HepG2 (cell line): ENCODE data around the gene TTC23. TPM values are rescaled to one million over a fixed set of nuclear protein-coding genes. Genes with fewer than 3 reads are reported as not detected.
A peak's percentile ranks its signal among the peaks of the same experiment; 100 is the strongest.

Source experiments
- ATAC-seq: fragments of 200-7000 bp; cut with Tn5 transposase; 3 replicates; pipeline ENCODE4 v1.9.1; 2020; ENCODE audit warnings: mild to moderate bottlenecking, moderate library complexity
- BruUV-seq: library from RNA; stranded (reverse); fragments of 400-500 nt; replicated peaks from 2 replicates; lab custom pipeline; 2021; lab: Mats Ljungman, UMichigan
- CTCF ChIA-PET: fragments of 300-600 bp; formaldehyde crosslinking; extraction: SDS; loops from one replicate; lab custom pipeline; 2021; ENCODE audit warnings: low total read pairs, inconsistent platforms, low intra/inter-chr PET ratio; lab: Yijun Ruan, JAX
- POLR2A ChIA-PET: fragments of 350-600 bp; sonication (Branson Sonifier 250); formaldehyde crosslinking; loops from one replicate; lab custom pipeline; 2020; ENCODE audit warnings: antibody characterized with exemption, inconsistent platforms; lab: Yijun Ruan, JAX
- DNase-seq: peaks from one replicate; pipeline ENCODE4 v3.0.0-alpha.2; 2015; ENCODE audit warnings: low spot score
- FAIRE-seq: peaks from 3 replicates; lab custom pipeline; 2011; peaks lifted over from hg19 to GRCh38; lab: Jason Lieb, UNC
- H2AFZ ChIP-seq: one replicate; pipeline ENCODE4 v1.6.1; 2011; ENCODE audit warnings: low read length, inconsistent platforms
- H3K27ac ChIP-seq: fragments of 300-600 bp; 3 replicates; pipeline ENCODE4 v1.8.0; 2011; ENCODE audit warnings: mixed run types, mild to moderate bottlenecking, mixed read lengths, low read length, inconsistent platforms; ENCODE audit not compliant: insufficient read depth; ENCODE audit errors: extremely low read length
- H3K27me3 ChIP-seq, 2 experiments: fragments of 200-600 bp in 1 of 2; 2 replicates in 1 of 2; 3 replicates in 1 of 2; pipeline versions ENCODE4 v1.6.0 to v1.8.0; 2011; ENCODE audit warnings: low read length in 2 of 2, mild to moderate bottlenecking in 2 of 2, moderate library complexity in 2 of 2, inconsistent platforms in 1 of 2; ENCODE audit not compliant: insufficient read depth in 2 of 2, control insufficient read depth in 1 of 2
- H3K36me3 ChIP-seq, 2 experiments: fragments of 200-600 bp in 1 of 2; replicated peaks in 1 of 2; 2 replicates in 1 of 2; 3 replicates in 1 of 2; pipeline versions ENCODE4 v1.5.1 to v1.8.0; 2011; ENCODE audit warnings: low read length in 2 of 2, inconsistent platforms in 1 of 2; ENCODE audit not compliant: insufficient read depth in 2 of 2, control insufficient read depth in 1 of 2
- H3K4me1 ChIP-seq: 2 replicates; pipeline ENCODE4 v1.5.1; 2012; ENCODE audit warnings: low read length, inconsistent platforms; ENCODE audit not compliant: insufficient read depth
- H3K4me2 ChIP-seq: 2 replicates; pipeline ENCODE4 v1.6.0; 2011; ENCODE audit warnings: low read depth, low read length, inconsistent platforms
- H3K4me3 ChIP-seq, 3 experiments: fragments of 200-600 bp in 1 of 3; sonication (generic), shearing (Covaris generic) in 1 of 3; replicated peaks in 1 of 3; 2 replicates each; pipeline ENCODE4 v1.5.1; 2011 to 2016; ENCODE audit warnings: low read length in 3 of 3, inconsistent platforms in 2 of 3, low read depth in 2 of 3, mild to moderate bottlenecking in 2 of 3, control low read depth in 1 of 3, mixed read lengths in 1 of 3; ENCODE audit not compliant: insufficient read depth in 1 of 3
- H3K79me2 ChIP-seq: one replicate; pipeline ENCODE4 v1.6.1; 2011; ENCODE audit warnings: low read length, inconsistent platforms; ENCODE audit not compliant: insufficient read depth
- H3K9ac ChIP-seq: 2 replicates; pipeline ENCODE4 v1.6.0; 2011; ENCODE audit warnings: mild to moderate bottlenecking, low read depth, low read length, inconsistent platforms; ENCODE audit not compliant: insufficient read depth
- H3K9me3 ChIP-seq: 2 replicates; pipeline ENCODE4 v1.5.1; 2012; ENCODE audit warnings: mild to moderate bottlenecking, low read length
- H4K20me1 ChIP-seq: 2 replicates; pipeline ENCODE4 v1.6.0; 2011; ENCODE audit warnings: inconsistent platforms, mild to moderate bottlenecking, low read length, moderate library complexity; ENCODE audit not compliant: insufficient read depth
- NFYC ChIP-seq: IDR thresholded peaks from 2 replicates; pipeline ENCODE4 v1.6.1; 2016; ENCODE audit warnings: missing genetic modification reagents, missing compliant biosample characterization
- SETDB1 ChIP-seq: sonication (generic); formaldehyde crosslinking; IDR thresholded peaks from 2 replicates; pipeline ENCODE4 v1.5.1; 2020; ENCODE audit warnings: missing genetic modification reagents, mild to moderate bottlenecking, borderline replicate concordance
- ZNF180 ChIP-seq: sonication (generic); formaldehyde crosslinking; IDR thresholded peaks from 2 replicates; pipeline ENCODE4 v1.4.0; 2020; ENCODE audit warnings: low read depth, missing genetic modification reagents, borderline replicate concordance
- ZNF225 ChIP-seq: sonication (generic); formaldehyde crosslinking; IDR thresholded peaks from 2 replicates; pipeline ENCODE4 v1.4.0; 2020; ENCODE audit warnings: mild to moderate bottlenecking, missing genetic modification reagents
- ZNF264 ChIP-seq: sonication (generic); formaldehyde crosslinking; IDR thresholded peaks from 2 replicates; pipeline ENCODE4 v1.4.0; 2020; ENCODE audit warnings: missing genetic modification reagents
- ZNF431 ChIP-seq: sonication (generic); formaldehyde crosslinking; IDR thresholded peaks from 2 replicates; pipeline ENCODE4 v1.9.0; 2022; ENCODE audit warnings: missing genetic modification reagents, low read depth, mild to moderate bottlenecking, borderline replicate concordance
- ZNF530 ChIP-seq: sonication (generic); formaldehyde crosslinking; IDR thresholded peaks from 2 replicates; pipeline ENCODE4 v1.5.0; 2020; ENCODE audit warnings: low read depth, mild to moderate bottlenecking, missing genetic modification reagents
- ZNF550 ChIP-seq: sonication (generic); formaldehyde crosslinking; IDR thresholded peaks from 2 replicates; pipeline ENCODE4 v1.4.0; 2020; ENCODE audit warnings: mild to moderate bottlenecking, missing genetic modification reagents, borderline replicate concordance
- ZNF598 ChIP-seq: sonication (generic); formaldehyde crosslinking; IDR thresholded peaks from 2 replicates; pipeline ENCODE4 v1.5.1; 2020; ENCODE audit warnings: mild to moderate bottlenecking, missing genetic modification reagents, borderline replicate concordance
- ZNF761 ChIP-seq: sonication (generic); formaldehyde crosslinking; conservative IDR thresholded peaks from 2 replicates; pipeline ENCODE4 v1.4.0; 2020; ENCODE audit warnings: mild to moderate bottlenecking, missing genetic modification reagents
- ZNF776 ChIP-seq: sonication (generic); formaldehyde crosslinking; IDR thresholded peaks from 2 replicates; pipeline ENCODE4 v1.4.0; 2020; ENCODE audit warnings: mild to moderate bottlenecking, missing genetic modification reagents
- ZNF850 ChIP-seq: sonication (generic); formaldehyde crosslinking; conservative IDR thresholded peaks from 2 replicates; pipeline ENCODE4 v1.9.0; 2021; ENCODE audit warnings: mild to moderate bottlenecking, missing genetic modification reagents
- WGBS: methylation state at CpG from one replicate; pipeline ENCODE4 v1.1.6; 2017; ENCODE audit warnings: low lambda C conversion rate; 5-methylcytosine and 5-hydroxymethylcytosine counted together
- in situ Hi-C: cut with HindIII; loops from 2 replicates; pipeline ENCODE4 v1.10.0; 2017; ENCODE audit warnings: low pct_unique_long_range_greater_than_20kb; ENCODE audit not compliant: extremely low pct_ligation_motif_present
- intact Hi-C: fragments of 100-400 bp; cut with micrococcal nuclease; formaldehyde crosslinking; loops from one replicate; pipeline ENCODE4 v1.10.0; 2022; ENCODE audit not compliant: unreplicated experiment
- polyA plus RNA-seq, 8 experiments: library from polyadenylated mRNA; depleted of rRNA in 3 of 8; stranded (reverse) in 7 of 8; unstranded in 1 of 8; fragments of >200 nt; fragmentation: Illumina TruSeq in 4 of 8; extraction: Trizol in 4 of 8; gene quantifications; 2 replicates each; pipeline versions ENCODE4 v1.2.1 to v1.2.3, GENCODE V29; 2011 to 2016; ENCODE audit warnings: low read depth in 4 of 8, missing spikeins in 1 of 8, mixed read lengths in 1 of 8; ENCODE audit not compliant: insufficient read depth in 1 of 8
- total RNA-seq, 5 experiments: library from RNA; depleted of rRNA; stranded (reverse); fragments of >200 nt; fragmentation: Illumina TruSeq; extraction: Trizol; gene quantifications; 2 replicates each; pipeline ENCODE4 v1.2.3, GENCODE V29; 2016; ENCODE audit warnings: low read depth in 1 of 5

Gene TTC23
- total and polyA plus RNA-seq, 2 of the 13 experiments (the other 11 are each of a cell fraction or from before 2014, with no cell fraction given), result 1.6 to 11.7 TPM

- Histone ChIP-seq H3K27me3 (no peaks in the 10 kb centered on the region), H2AFZ (no peak overlapping the region), H3K4me3 (no peak overlapping the region), H3K36me3 (peaks cover 0 to 2% of the 10 kb centered on the region in 2 experiments; a peak in 1 of 5 replicates), H3K79me2 (no peaks in the 10 kb centered on the region), H3K9me3 (no peaks in the 10 kb centered on the region), H3K27ac (no peak overlapping the region), H3K4me2 (no peak overlapping the region), H4K20me1 (no peaks in the 10 kb centered on the region), H3K4me1 (peaks cover 12% of the 10 kb centered on the region), H3K9ac (no peak overlapping the region)
- ATAC-seq (peak; percentile 31; the same call in 1 of the 3 replicates), DNase-seq (no peak), FAIRE-seq (no peak)
- BruUV-seq, result no TSS peak
- POLR2A ChIA-PET, result interaction anchor here (1.5 kb wide), 1 partner anchor 8 kb away, joined by 6 read pairs; no protein-coding TSS in a partner anchor
- in situ Hi-C loops (no loop called here), intact Hi-C loops (no loop called here)
- 82% methylated on average over 3 of the region's 3 CpGs for WGBS
- TF ChIP-seq NFYC, result no peak
- no peak for TF ChIP-seq SETDB1 (CRISPR knock-in tag)
- TF ChIP-seq ZNF761 (CRISPR knock-in tag), result no peak
- TF ChIP-seq ZNF431, result no peak
- no peak for TF ChIP-seq ZNF180 (CRISPR knock-in tag)
- TF ChIP-seq ZNF225, result no peak
- no peak for TF ChIP-seq ZNF530 (CRISPR knock-in tag)
- TF ChIP-seq ZNF598 (CRISPR knock-in tag), result no peak
- TF ChIP-seq ZNF776, result no peak
- TF ChIP-seq ZNF550, result no peak
- no peak for TF ChIP-seq ZNF264 (CRISPR knock-in tag)
- no peak for TF ChIP-seq ZNF850 (CRISPR knock-in tag)
- CTCF ChIA-PET, result no interaction called here
These were observed 106.1 kb downstream of the TTC23 start for GRCh38 chr15:99143242-99143641.
